Measurements from ENCODE around the gene DNAH14.
A peak's percentile ranks its signal among the peaks of the same experiment; 100 is the strongest.
"Not testable (repeated sequence)": the region's sequence is repeated elsewhere in the genome, so short reads cannot be mapped to it uniquely, and the experiment has no call there.

The DNAH14 gene

DNA sequence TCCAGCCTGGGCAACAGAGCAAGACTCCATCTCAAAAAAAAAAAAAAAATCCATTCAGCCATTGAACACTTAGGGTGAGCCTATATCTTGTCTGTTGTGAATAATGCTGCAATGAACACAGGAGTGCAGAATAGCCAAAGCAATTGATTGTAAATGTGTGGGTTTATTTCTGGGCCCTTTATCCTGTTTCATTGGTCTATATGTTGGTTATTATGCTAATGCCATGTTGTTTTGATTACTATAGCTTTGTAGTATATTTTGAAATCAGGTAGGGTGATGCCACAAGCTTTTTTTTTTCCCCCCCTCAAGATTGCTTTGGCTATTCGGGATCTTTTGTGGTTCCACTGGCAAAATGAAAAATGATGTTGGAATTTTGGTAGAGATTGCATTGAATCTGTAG lies 330.8 kb downstream of the DNAH14 start:
- no peak for DNase-seq

DNA sequence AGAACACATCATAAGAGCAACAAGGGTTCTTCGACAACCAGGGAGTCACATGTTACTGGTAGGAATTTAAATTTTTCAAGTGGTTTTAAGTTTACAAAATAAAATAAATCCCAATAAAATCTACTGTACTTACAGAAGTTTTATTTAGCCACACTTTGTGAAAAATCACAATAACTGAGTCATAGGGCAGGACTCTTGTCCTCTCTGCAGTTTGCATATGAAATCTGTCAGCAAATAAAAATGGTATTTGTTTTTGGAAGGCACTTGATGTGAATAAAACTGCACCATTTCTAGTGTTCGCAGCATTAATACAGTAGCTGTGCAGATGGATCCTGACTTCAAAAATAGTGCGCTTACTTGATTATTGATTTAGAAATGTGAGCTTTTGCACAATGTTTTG lies 348.0 kb downstream of the DNAH14 start:
- DNase-seq, result no peak

GRCh38 chr1:225280563-225280962 lies 351.1 kb downstream of the DNAH14 start:
- DNase-seq, result no peak

DNA sequence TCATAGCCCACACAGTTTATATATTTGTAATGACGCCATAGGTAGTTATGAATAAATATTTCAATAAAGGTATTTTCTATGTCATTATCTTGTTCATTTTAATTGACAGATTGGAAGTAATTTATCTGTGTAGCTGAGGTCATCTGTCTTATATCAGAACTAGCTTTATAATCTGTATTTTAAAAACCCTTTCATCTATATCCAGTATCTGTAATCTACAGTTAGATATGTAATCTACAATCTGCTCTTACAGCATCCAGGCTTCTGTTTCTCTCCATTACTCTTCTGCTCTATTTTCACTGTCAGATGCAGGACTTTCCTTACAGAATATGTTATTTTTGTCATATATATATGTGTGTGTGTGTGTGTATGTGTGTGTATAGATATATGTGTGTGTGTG lies 360.8 kb downstream of the DNAH14 start:
- DNase-seq, result no peak

- DNase-seq, result no peak
These were observed 370.1 kb downstream of the DNAH14 start for GRCh38 chr1:225299624-225300023.

- DNase-seq, result no peak
These were observed 370.9 kb downstream of the DNAH14 start for GRCh38 chr1:225300381-225300780.

DNA sequence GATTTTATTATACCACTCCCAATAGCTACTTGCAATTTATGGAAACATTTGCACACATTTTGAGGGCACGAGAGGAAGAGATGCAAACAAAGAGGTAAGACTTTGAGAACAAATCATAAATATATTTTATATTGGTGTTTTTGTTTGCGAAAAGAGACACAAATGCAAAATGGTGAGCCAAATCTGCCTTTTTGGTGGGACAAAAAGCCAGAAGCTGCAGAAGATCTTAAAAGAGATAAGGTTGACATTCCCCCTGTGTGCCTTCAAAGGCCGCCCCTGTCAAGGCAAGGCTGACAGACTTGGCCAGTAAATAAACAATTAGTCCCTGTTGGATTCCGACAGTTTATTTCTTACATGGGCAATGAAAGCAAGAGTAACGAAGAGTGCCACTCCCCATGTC lies 375.5 kb downstream of the DNAH14 start:
- DNase-seq, result no peak

DNA sequence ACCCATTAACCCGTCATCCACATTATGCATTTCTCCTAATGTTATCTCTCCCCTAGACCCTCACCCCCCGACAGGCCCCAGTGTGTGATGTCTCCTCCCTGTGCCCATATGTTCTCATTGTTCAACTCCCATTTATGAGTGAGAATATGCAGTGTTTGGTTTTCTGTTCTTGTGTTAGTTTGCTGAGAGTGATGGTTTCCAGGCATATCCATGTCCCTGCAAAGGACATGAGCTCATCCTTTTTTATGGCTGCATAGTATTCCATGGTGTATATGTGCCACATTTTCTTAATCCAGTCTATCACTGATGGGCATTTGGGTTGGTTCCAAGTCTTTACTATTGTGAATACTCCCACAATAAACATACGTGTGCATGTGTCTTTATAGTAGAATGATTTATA lies 381.1 kb downstream of the DNAH14 start:
- not testable (repeated sequence) for DNase-seq

DNA sequence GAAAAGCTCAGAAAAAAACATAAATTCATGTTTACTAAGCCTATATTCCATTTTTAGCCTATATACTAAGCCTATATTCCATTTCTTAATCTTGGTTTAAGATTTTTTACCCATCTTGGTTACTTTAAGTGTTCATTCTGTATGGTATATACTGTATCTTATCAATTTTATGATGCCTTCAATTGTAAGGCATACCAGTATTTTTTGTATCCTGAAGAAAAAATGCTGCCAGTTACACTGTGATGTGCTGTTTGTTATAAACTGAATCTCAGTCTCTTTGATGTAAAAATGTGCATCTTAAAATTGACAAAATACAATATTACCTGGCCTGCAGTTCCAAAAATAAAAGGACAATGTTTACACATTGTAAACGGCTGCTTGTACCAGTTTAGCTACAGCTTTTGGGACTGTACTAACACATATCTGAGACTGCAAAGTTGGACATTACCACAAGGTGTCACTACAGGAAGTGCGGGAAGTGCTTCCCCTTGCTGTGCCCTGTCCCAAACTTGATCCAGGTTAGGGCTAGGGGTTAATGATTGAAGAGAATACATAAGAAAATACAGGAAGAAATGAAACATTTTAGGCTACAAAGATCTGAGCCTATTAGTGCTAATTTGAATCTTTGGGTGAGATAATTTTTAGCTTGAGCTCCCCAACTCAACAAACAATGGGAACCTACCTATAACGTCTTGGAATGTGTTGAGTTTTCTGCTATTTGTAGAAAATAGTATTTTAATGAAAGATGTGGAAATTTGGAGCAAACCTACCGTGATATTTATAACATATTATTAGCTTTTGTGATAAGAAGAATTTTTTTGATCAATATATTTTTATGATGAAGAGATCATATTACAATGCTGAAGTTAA lies 389.5 kb downstream of the DNAH14 start:
- peak; percentile 28 for DNase-seq

DNA sequence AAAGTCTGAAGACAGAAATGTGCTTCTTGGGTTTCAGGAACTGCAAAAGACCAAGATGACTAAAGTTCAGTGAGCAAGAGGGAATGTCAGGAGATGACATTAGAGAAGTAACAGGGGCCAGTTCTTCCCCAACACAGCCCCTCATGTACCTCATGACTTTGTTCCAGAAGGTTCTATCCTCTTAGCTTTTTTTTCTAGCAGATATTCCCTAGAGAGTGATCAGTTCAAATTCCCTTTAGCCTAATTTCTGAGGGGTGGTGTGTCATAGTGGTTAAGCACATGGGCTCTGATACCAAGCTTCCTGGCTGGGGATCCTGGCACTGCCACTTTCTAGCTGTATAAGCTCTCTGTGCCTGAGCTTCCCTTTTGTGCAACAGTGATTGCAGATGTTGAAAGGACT lies 390.4 kb downstream of the DNAH14 start:
- no peak for DNase-seq

DNA sequence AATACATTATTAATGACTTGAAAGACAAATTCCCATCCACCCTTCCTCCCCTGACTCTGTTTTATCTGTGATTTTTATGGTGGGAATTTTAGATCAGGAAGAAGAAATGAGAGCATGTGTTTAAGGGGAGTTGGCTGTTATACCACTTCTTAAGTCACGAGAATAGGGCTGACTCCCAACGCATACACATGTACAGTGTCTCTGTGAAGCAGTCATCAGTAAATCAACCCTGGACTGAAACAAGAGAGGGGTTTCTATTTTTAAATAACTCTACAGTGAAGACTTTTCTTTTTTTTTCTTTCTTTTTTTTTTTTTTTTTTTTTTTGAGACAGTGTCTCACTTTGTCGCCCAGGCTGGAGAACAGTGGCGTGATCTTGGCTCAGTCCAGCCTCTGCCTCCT lies 392.3 kb downstream of the DNAH14 start:
- no peak for DNase-seq

- DNase-seq, result no peak
These were observed 399.6 kb downstream of the DNAH14 start for GRCh38 chr1:225329041-225329440.

GRCh38 chr1:225329996-225330395 lies 400.5 kb downstream of the DNAH14 start:
- not testable (repeated sequence) for DNase-seq

- no peak for DNase-seq
These were observed 403.2 kb downstream of the DNAH14 start for GRCh38 chr1:225332686-225333085.

DNA sequence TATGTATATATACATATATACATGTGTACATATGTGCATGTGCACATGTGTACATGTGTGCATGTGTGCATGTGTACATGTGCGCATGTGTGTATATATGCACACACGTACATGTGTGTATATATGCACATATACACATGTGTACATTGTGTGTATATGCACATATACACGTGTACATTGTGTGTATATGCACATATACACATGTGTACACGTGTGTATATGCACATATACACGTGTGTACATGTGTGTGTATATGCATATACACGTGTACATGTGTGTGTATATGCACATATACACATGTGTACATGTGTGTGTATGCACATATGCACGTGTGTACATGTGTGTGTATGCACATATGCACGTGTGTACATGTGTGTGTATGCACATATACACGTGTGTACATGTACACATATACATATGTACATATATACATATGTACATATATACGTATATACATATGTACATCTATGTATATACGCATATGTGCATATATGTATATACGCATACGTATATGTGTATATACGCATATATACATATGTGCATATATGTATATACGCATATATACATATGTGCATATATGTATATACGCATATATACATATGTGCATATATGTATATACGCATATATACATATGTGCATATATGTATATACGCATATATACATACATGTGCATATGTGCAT lies 405.8 kb downstream of the DNAH14 start:
- DNase-seq, result not testable (repeated sequence)

DNA sequence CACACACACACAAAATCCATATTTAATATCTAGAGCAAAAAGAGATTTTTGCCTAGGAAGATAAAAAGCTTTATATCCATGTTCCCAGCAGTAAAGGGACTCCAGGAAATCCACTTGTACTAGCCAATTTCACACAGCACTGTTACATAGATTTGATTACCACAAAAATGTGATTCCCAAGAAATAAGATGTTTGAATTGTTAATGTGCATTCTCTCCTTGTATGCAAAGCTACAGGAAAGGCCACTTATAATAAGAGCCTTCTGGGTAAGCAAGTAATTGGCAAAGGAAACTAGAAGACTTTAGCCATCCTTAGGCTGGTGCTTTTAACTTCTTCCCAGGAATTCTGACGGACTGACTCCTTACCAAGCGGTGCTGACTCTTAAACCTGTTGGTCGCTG lies 409.1 kb downstream of the DNAH14 start:
- DNase-seq, result no peak

DNA sequence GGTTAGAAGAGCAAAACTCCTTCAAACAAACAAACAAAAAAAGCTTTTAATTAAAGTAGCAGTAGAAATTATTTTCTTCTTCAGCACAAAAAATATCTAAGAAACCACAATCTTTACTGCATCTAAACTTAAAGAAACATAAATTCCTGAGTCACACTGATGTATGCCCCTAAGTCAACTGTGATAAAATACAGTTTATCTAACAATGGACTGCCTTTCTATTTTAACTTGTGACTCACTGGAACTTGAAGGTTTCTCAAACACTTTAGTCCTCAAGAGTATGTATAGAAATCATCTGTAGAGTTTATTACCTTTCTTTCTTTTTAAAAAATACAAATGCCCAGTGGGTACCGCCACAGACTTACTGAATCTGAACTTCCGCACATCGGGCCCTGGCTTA lies 412.2 kb downstream of the DNAH14 start:
- DNase-seq, result no peak

GRCh38 chr1:225342695-225343094 lies 413.2 kb downstream of the DNAH14 start:
- DNase-seq, result peak; percentile 2

DNA sequence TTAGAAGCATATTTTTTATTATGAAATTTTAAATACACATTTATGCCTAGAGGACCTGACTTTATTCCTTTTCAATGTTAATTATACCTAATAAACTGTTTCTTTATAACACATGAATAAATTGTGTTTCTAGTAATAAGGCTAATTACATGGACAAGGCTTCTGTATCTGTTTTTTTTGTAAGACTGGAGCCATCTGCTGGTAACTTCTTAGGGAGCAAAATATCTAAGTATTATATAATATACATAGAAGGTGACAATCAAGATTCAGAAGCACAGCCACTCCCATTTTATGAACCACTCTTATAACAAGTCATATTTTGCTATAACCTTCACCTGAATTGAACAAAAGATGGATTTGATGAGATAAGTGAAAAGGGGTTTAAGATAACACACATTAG lies 414.1 kb downstream of the DNAH14 start:
- no peak for DNase-seq

DNA sequence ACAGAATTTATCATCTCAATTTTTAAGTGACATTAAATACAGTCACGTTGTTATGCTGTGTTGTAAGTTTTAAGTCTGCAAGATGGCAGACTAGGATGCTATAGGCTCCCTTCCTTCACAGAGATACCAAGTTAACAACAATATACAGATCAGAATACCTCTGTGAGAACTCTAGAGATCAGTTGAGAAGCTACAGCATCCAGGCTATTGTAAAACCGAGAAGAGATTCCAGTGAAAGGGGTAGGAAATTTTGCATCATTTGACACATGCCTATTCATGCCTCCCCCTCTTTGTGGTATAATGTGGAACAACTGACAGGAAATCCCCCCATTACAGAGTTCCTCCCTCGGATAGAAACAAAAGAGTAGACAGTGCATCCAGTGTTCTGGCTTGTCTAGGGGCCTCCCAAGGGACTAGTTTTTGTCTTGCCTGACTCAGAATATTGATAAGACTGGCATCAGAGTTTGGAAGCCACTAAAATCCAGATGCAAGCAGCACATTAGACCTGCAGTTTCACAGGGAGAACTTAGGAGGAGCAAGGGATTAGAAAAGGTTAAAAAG lies 417.7 kb downstream of the DNAH14 start:
- DNase-seq, result no peak

DNA sequence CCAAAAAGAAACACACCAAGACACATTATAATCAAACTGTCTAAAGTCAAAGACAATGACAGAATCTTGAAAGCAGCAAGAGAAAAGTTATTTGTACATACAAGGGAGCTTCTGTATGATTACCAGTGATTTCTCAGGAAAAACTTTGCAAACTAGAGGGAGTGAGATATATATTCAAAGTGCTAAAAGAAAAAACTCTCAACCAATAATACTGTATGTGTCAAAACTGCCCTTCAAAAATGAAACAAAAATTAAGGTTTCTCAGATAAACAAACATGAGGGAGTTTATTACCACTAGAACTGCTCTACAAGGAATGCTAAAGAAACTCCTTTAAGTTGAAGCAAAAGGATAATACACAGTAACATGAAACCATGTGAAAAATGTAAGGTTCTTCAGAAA lies 418.9 kb downstream of the DNAH14 start:
- no peak for DNase-seq

- DNase-seq, result no peak
These were observed 420.4 kb downstream of the DNAH14 start for GRCh38 chr1:225349826-225350225.

DNA sequence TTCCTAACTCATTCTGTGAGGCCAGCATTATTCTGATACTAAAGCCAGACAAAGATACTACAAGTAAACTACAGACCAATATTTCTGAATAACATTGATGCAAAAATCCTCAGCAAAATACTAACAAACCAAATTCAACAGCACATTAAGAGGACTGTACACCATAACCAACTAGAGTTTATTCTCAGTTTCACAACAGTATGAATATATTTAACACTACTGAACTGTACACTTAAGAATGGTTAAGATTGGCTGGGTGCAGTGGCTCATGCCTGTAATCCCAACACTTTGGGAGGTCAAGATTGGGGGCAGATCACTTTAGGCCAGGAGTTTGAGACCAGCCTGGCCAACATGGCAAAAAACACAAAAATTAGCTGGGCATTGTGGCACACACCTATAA lies 421.4 kb downstream of the DNAH14 start:
- no peak for DNase-seq

DNA sequence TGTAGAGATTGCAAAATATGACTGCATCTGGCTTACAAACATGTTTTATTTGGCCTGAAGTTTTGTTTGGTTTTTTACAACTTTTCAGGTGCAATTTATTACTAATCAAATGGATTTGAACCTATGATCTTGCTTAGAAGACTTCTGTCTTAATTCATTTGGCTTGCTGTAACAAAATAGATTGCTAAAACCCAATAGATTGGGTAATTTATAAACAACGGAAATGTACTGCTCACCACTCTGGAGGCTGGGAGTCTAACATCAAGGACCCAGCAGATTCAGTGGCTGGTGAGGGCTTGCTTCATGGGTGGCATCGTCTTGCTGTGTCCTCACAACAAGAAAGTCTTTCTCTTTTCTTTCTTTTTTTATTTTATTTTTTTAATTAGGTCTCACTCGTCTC lies 425.4 kb downstream of the DNAH14 start:
- DNase-seq, result no peak

Measured in CD4-positive, alpha-beta T cell treated with Interleukin-6 for 4 hours (primary cell).